Measurements from ENCODE around the gene DGLUCY.

DGLUCY gene

GRCh38 chr14:91185721-91186120 is 71.8 kb downstream of the DGLUCY start:
- H3K36me3 ChIP-seq (ENCODE audit: control insufficient read depth in 1 of 2, insufficient read depth in 2 of 2, low read length in 2 of 2): peaks cover 2 to 4% of the 10 kb centered on the region in 2 experiments
- no peak overlapping the region for H4K12ac ChIP-seq (ENCODE audit: low read depth, low read length)
- H2BK12ac ChIP-seq (ENCODE audit: low read length): no peak overlapping the region
- no peak overlapping the region for H3K18ac ChIP-seq (ENCODE audit: low read length)
- H3K9ac ChIP-seq (ENCODE audit: low read length): no peak overlapping the region
- no peaks in the 10 kb centered on the region for H3K27me3 ChIP-seq (ENCODE audit: insufficient read depth, low read length)
- no peak overlapping the region for H4K91ac ChIP-seq (ENCODE audit: low read depth, low read length)
- no peak overlapping the region for H3K27ac ChIP-seq (ENCODE audit: low read depth, low read length)
- no peaks in the 10 kb centered on the region for H3K4me1 ChIP-seq (ENCODE audit: control insufficient read depth in 1 of 2, insufficient read depth in 2 of 2, low read length in 2 of 2)
- H4K8ac ChIP-seq (ENCODE audit: low read depth, low read length): no peak overlapping the region
- H3K79me1 ChIP-seq (ENCODE audit: low read length): no peaks in the 10 kb centered on the region
- H3K79me2 ChIP-seq (ENCODE audit: control insufficient read depth, insufficient read depth, low read length, poor library complexity): no peaks in the 10 kb centered on the region
- no peak overlapping the region for H2AK5ac ChIP-seq (ENCODE audit: low read length)
- no peak overlapping the region for H2BK120ac ChIP-seq (ENCODE audit: insufficient read depth, low read length, poor library complexity)
- no peaks in the 10 kb centered on the region for H3K9me3 ChIP-seq (ENCODE audit: insufficient read depth, low read depth, low read length)
- H3K14ac ChIP-seq (ENCODE audit: low read length): no peak overlapping the region
- DNase-seq: no peak
- WGBS (ENCODE audit: extremely low coverage, insufficient coverage, insufficient read length): no CpG with 5 or more reads among the region's 1 CpG
- no peak overlapping the region for H2BK5ac ChIP-seq (ENCODE audit: low read depth, low read length, poor library complexity)
- no peak overlapping the region for H3K4ac ChIP-seq (ENCODE audit: low read depth, low read length)
- H3K4me2 ChIP-seq (ENCODE audit: low read length): no peak overlapping the region
- no peak overlapping the region for H3K23ac ChIP-seq (ENCODE audit: low read length)
- no peak overlapping the region for H3K4me3 ChIP-seq (ENCODE audit: low read depth, low read length)
- no peak overlapping the region for H2AFZ ChIP-seq (ENCODE audit: insufficient read depth, low read length, poor library complexity)

DNA sequence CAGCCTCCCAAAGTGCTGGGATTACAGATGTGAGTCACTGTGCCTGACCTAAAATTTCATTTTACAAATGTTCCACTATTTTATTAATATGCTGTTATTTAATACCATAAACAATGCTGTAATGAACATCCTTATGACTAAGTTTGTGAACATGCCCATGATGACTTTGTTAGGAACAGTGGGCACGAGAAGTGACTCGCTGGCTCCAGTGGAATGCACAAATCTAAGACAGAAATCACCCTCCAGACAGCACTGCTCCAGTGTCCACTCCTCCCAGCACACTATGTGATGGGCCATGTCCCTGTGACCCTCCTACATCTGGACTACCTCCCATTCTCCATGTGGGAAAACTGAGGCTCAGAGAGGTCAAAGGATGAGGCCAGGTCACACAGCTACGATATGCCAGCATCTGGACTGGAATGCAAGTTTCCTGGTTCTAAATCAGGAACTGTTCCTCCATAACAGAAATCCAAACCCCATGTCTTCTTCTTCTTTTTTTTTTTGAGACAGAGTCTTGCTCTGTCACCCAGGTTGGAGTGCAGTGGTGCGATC is 72.7 kb downstream of the DGLUCY start:
- no peak overlapping the region for H4K8ac ChIP-seq (ENCODE audit: low read depth, low read length)
- H3K18ac ChIP-seq (ENCODE audit: low read length): no peak overlapping the region
- H3K4ac ChIP-seq (ENCODE audit: low read depth, low read length): no peak overlapping the region
- H3K79me2 ChIP-seq (ENCODE audit: control insufficient read depth, insufficient read depth, low read length, poor library complexity): no peaks in the 10 kb centered on the region
- no peak overlapping the region for H3K4me3 ChIP-seq (ENCODE audit: low read depth, low read length)
- H3K9me3 ChIP-seq (ENCODE audit: insufficient read depth, low read depth, low read length): no peaks in the 10 kb centered on the region
- no CpG with 5 or more reads among the region's 4 CpGs for WGBS (ENCODE audit: extremely low coverage, insufficient coverage, insufficient read length)
- H2BK120ac ChIP-seq (ENCODE audit: insufficient read depth, low read length, poor library complexity): no peak overlapping the region
- no peak overlapping the region for H3K27ac ChIP-seq (ENCODE audit: low read depth, low read length)
- H2BK5ac ChIP-seq (ENCODE audit: low read depth, low read length, poor library complexity): no peak overlapping the region
- no peak overlapping the region for H3K4me2 ChIP-seq (ENCODE audit: low read length)
- H2AK5ac ChIP-seq (ENCODE audit: low read length): no peak overlapping the region
- H3K23ac ChIP-seq (ENCODE audit: low read length): no peak overlapping the region
- no peak overlapping the region for H2AFZ ChIP-seq (ENCODE audit: insufficient read depth, low read length, poor library complexity)
- H3K27me3 ChIP-seq (ENCODE audit: insufficient read depth, low read length): no peaks in the 10 kb centered on the region
- no peak for DNase-seq
- no peak overlapping the region for H4K12ac ChIP-seq (ENCODE audit: low read depth, low read length)
- H3K14ac ChIP-seq (ENCODE audit: low read length): no peak overlapping the region
- no peaks in the 10 kb centered on the region for H3K79me1 ChIP-seq (ENCODE audit: low read length)
- H3K9ac ChIP-seq (ENCODE audit: low read length): no peak overlapping the region
- no peak overlapping the region for H2BK12ac ChIP-seq (ENCODE audit: low read length)
- peaks cover 2 to 4% of the 10 kb centered on the region in 2 experiments for H3K36me3 ChIP-seq (ENCODE audit: control insufficient read depth in 1 of 2, insufficient read depth in 2 of 2, low read length in 2 of 2)
- H4K91ac ChIP-seq (ENCODE audit: low read depth, low read length): no peak overlapping the region
- H3K4me1 ChIP-seq (ENCODE audit: control insufficient read depth in 1 of 2, insufficient read depth in 2 of 2, low read length in 2 of 2): no peaks in the 10 kb centered on the region

DNA sequence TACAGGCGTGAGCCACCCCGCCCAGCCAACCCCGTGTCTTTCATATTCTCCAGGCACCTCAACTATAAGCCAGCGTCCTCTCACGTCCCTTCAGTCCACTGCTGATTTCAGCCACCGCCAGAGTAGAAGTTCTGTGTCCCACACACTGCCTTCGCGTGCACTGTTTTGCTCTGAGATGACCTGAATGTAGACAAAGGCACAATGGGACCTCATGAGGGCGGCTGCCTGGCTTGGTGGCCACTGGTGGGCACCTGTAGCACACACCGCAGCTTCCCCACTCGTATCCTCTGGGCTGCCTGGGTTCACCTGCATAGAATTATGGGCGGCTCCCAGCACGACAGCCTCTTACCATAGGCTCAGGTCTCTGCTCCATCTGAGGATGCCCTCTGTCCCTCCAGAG is 73.4 kb downstream of the DGLUCY start:
- H3K14ac ChIP-seq (ENCODE audit: low read length): no peak overlapping the region
- H2BK12ac ChIP-seq (ENCODE audit: low read length): no peak overlapping the region
- no peak overlapping the region for H3K27ac ChIP-seq (ENCODE audit: low read depth, low read length)
- H2AK5ac ChIP-seq (ENCODE audit: low read length): no peak overlapping the region
- H3K4me3 ChIP-seq (ENCODE audit: low read depth, low read length): no peak overlapping the region
- no peak overlapping the region for H2AFZ ChIP-seq (ENCODE audit: insufficient read depth, low read length, poor library complexity)
- no peak overlapping the region for H3K4me2 ChIP-seq (ENCODE audit: low read length)
- DNase-seq: no peak
- no CpG with 5 or more reads among the region's 13 CpGs for WGBS (ENCODE audit: extremely low coverage, insufficient coverage, insufficient read length)
- no peaks in the 10 kb centered on the region for H3K79me2 ChIP-seq (ENCODE audit: control insufficient read depth, insufficient read depth, low read length, poor library complexity)
- no peak overlapping the region for H3K18ac ChIP-seq (ENCODE audit: low read length)
- no peak overlapping the region for H3K23ac ChIP-seq (ENCODE audit: low read length)
- H3K9ac ChIP-seq (ENCODE audit: low read length): no peak overlapping the region
- H3K79me1 ChIP-seq (ENCODE audit: low read length): no peaks in the 10 kb centered on the region
- no peaks in the 10 kb centered on the region for H3K4me1 ChIP-seq (ENCODE audit: control insufficient read depth in 1 of 2, insufficient read depth in 2 of 2, low read length in 2 of 2)
- H2BK120ac ChIP-seq (ENCODE audit: insufficient read depth, low read length, poor library complexity): no peak overlapping the region
- no peaks in the 10 kb centered on the region for H3K9me3 ChIP-seq (ENCODE audit: insufficient read depth, low read depth, low read length)
- H3K27me3 ChIP-seq (ENCODE audit: insufficient read depth, low read length): no peaks in the 10 kb centered on the region
- H3K36me3 ChIP-seq (ENCODE audit: control insufficient read depth in 1 of 2, insufficient read depth in 2 of 2, low read length in 2 of 2): peaks cover 2 to 4% of the 10 kb centered on the region in 2 experiments
- H4K91ac ChIP-seq (ENCODE audit: low read depth, low read length): no peak overlapping the region
- no peak overlapping the region for H3K4ac ChIP-seq (ENCODE audit: low read depth, low read length)
- H4K12ac ChIP-seq (ENCODE audit: low read depth, low read length): no peak overlapping the region
- no peak overlapping the region for H2BK5ac ChIP-seq (ENCODE audit: low read depth, low read length, poor library complexity)
- H4K8ac ChIP-seq (ENCODE audit: low read depth, low read length): no peak overlapping the region

GRCh38 chr14:91190853-91191252 is 77.0 kb downstream of the DGLUCY start:
- DNase-seq: no peak
- Histone ChIP-seq H3K18ac (ENCODE audit: low read length) (no peak overlapping the region), H3K4me3 (ENCODE audit: low read depth, low read length) (no peak overlapping the region), H3K4me2 (ENCODE audit: low read length) (no peak overlapping the region), H3K79me1 (ENCODE audit: low read length) (no peaks in the 10 kb centered on the region), H3K14ac (ENCODE audit: low read length) (no peak overlapping the region), H3K79me2 (ENCODE audit: control insufficient read depth, insufficient read depth, low read length, poor library complexity) (no peaks in the 10 kb centered on the region), H2BK120ac (ENCODE audit: insufficient read depth, low read length, poor library complexity) (no peak overlapping the region), H3K27ac (ENCODE audit: low read depth, low read length) (no peak overlapping the region), H3K27me3 (ENCODE audit: insufficient read depth, low read length) (no peaks in the 10 kb centered on the region), H4K12ac (ENCODE audit: low read depth, low read length) (no peak overlapping the region), H3K36me3 (ENCODE audit: control insufficient read depth in 1 of 2, insufficient read depth in 2 of 2, low read length in 2 of 2) (peaks cover 2 to 4% of the 10 kb centered on the region in 2 experiments), H3K4me1 (ENCODE audit: control insufficient read depth in 1 of 2, insufficient read depth in 2 of 2, low read length in 2 of 2) (no peaks in the 10 kb centered on the region), H4K91ac (ENCODE audit: low read depth, low read length) (no peak overlapping the region), H3K4ac (ENCODE audit: low read depth, low read length) (no peak overlapping the region), H3K9ac (ENCODE audit: low read length) (no peak overlapping the region), H2BK12ac (ENCODE audit: low read length) (no peak overlapping the region), H2AK5ac (ENCODE audit: low read length) (no peak overlapping the region), H3K23ac (ENCODE audit: low read length) (no peak overlapping the region), H4K8ac (ENCODE audit: low read depth, low read length) (no peak overlapping the region), H2AFZ (ENCODE audit: insufficient read depth, low read length, poor library complexity) (no peak overlapping the region), H2BK5ac (ENCODE audit: low read depth, low read length, poor library complexity) (no peak overlapping the region), H3K9me3 (ENCODE audit: insufficient read depth, low read depth, low read length) (no peaks in the 10 kb centered on the region)
- WGBS (ENCODE audit: extremely low coverage, insufficient coverage, insufficient read length): no CpG with 5 or more reads among the region's 9 CpGs

All from trophoblast cell (in vitro differentiated cells and primary cell).